ENCODE measurements around the gene IL16.

Gene IL16

DNA sequence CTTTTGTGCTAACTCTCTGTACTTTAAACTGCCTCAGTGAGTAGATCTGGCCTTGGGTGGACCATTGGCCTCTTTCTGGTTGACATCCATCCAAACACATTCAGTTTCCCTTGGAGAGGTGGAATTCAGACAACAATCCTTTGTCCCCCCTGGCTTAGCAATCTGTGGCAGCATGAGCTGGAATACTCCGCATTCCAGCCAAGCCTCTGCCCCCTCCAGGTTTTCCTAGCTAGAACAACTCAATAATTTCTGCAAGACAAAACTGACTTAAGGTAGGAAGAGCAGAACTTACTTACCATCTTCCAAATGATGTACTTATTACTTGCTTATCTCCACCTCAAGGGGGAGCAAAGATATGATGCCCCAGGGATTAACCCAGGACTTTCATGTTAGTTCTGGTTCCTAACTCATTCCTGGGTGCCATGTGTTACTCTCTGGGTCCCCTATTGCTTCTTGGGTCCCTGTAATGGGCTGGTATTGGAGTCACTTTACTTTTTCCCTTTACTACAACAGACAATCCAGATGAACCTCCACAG lies 21.8 kb upstream of the IL16 start:
- no peak for DNase-seq (ENCODE audit: low read depth in 2 of 2)

DNA sequence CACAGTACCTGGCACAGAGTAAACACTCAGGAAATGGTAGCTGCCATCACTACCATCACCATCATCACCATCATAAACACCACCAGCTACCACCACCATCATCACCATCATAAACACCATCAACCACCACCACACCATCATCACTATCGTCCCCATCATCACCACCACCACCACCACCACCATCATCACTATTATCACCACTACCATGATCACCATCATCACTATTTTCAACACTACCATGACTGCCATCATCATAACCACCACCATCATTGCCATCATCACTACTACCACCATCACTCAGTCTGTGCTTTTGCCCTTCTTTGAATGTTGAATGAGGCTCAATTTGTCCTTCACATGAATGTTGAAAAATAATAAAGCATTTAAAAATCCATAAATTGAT lies 21.2 kb upstream of the IL16 start:
- no peak for DNase-seq (ENCODE audit: low read depth in 2 of 2)

DNA sequence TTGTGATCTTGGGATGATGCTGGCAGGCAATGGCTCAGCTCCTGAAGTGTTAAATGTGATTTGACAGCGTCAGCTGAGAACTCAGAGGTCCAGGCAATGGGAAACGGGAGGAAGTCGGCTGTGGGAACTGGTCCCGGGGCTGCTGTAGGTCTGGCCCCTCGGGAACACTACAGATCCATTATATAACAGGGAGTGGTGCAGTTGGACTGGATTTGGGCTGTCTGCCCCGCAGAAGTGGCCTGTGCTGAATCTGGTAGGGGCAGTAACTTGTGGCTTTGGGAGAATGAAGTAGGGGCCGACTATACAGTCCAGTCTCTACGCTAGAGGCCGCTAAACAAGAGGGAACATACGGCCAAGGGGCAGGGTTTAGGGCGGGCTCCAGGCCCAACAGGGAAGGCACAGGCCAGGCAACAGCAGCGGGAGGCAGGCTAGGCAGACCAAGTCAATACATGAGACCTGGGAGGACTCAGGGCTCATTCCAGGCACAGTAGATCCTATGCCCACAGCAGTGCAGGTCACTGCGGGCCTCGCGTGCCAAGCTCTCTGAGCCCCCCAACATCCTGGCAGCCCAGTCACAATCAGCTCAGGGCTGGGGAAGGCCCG lies 20.3 kb upstream of the IL16 start:
- no peak for DNase-seq (ENCODE audit: low read depth in 2 of 2)

DNA sequence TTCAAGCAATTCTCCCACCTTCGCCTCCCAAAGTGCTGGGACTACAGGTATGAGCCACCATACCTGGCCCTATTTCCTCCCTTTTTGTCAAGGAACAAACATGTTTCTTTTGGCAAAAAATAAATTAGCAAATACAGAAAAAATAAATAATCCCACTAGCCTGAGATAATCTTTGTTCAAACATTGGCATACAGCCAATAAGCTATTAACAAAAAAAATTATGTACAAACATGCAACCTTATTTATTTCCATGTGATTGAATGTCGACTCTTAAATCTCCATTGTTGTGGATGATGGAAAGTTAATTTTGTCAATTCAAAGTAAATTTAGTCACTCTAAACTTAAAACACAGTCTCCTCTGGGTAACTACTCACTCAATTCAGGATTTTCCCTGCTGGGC lies 18.3 kb upstream of the IL16 start:
- DNase-seq (ENCODE audit: low read depth in 2 of 2), result no peak

DNA sequence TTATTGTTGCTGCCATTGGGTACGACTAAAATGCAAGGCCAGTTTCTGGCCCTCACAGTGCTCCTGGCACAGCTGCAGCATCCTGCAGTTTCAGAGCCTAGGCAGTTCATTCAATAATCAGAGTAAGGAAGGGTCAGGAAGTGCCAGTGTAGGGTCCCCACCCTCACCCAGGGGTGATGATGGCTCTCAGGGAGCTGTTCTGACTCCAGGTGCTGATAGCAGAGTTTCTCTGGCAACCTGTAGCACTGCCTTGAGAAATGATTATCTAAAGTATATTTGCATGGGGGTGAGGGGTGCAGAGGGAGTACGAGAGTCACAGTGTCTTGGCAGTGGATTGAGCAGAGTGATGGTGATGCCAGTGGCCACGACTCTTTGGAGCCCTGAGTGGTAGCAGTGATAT lies 15.5 kb upstream of the IL16 start:
- DNase-seq (ENCODE audit: low read depth in 2 of 2), result no peak

DNA sequence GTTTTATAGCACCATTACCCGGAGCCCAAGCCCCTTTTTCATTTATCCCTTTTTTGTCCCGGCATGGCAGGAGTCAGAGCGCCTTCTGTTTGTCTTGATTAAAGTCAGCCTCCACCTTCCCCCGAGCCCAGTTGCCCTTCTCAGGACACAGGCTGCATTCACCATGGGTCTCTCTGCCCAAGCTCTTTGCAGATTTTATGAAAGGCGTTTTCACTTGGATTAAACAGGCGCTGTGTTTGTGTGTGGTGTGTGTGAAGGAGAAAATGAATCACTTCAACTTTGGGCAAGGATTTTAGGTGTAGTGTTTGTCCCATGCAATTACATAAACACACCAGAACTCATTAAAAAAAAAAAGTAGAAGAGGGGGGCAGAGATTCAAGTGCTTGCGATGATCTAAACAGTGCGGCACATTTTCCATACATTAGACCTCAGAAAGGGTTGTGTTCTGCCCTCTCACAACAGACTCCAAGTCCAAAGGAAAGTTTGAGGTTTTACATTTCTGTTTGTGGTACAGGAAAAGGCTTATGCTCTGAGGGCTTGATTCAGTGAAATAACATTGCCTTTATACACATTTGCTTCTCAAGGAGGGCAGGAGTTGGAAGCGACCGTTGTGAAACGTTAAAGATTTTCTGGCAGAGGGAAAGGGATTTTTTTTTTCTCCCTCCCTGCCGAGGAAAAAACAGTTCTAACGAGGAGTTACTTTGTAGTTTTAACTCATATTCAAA lies 14.5 kb upstream of the IL16 start:
- no peak for DNase-seq (ENCODE audit: low read depth in 2 of 2)

DNA sequence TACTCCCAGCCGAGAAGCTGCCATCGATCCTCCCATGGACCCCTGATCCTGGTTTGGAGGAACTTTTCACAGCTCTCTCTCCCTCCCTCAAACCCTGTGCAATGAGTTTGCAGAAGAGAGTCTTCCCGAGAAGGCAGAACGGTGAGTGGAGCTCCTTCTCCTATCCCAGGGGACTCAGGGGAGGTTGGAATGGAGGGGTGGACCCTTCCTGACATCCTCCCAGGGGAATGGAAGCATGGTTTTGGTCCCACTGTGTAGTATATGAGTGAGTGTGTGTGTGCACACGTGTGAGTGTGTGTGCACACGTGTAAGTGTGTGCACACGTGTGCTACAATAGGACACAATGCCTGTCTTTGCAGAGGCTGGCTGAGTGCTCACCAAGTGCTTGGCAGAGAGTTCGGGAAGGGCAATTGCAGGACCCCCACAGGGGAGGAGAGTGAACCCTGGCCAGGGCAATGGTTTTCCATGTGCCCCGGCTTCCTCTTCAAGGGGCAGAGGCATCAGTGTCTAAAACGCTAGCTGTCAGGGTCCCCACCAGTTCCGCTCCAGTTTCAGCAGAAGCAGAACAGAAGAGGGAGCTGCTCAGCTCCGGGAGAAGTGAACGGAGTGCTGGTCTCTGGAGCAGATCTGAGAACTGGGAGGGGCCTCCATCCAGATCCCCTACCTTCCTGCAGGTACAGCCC lies 13.8 kb upstream of the IL16 start:
- no peak for DNase-seq (ENCODE audit: low read depth in 2 of 2)

DNA sequence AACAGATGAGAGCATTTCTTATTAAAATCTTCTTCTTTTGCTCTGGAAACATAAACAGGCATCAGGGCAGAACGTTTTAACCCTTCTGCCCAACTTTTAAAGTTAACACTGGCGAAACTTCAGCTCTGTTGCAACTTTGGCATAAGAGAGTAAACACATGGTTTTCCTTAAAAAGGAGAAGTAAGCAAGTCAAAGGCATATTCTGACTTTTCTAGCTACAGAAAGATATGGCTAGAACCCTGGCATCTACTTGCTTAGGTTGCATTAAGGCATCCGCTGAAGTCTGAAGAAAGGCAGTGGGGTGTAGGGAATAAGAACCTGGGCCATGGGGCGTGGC lies 13.3 kb upstream of the IL16 start:
- no peak for DNase-seq (ENCODE audit: low read depth in 2 of 2)

DNA sequence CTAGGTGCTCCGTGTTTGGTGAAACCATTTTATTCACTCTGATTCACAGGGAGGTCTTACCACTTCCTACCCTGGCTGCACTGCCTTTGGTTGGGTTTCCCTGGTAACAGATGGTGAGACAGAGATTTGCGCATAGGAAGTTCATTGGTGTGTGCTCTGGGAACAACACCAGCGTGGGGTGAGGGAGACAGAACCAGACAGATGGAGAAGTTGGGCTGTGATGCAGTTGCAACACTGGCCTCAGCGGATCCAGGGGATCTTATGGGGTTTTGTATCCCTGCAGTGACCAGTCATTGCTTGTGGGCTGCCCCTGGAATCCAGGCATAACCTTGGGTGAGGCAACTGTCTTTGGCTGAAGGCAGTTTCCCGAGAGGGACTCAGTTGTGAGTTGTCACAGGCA lies 12.5 kb upstream of the IL16 start:
- no peak for DNase-seq (ENCODE audit: low read depth in 2 of 2)

DNA sequence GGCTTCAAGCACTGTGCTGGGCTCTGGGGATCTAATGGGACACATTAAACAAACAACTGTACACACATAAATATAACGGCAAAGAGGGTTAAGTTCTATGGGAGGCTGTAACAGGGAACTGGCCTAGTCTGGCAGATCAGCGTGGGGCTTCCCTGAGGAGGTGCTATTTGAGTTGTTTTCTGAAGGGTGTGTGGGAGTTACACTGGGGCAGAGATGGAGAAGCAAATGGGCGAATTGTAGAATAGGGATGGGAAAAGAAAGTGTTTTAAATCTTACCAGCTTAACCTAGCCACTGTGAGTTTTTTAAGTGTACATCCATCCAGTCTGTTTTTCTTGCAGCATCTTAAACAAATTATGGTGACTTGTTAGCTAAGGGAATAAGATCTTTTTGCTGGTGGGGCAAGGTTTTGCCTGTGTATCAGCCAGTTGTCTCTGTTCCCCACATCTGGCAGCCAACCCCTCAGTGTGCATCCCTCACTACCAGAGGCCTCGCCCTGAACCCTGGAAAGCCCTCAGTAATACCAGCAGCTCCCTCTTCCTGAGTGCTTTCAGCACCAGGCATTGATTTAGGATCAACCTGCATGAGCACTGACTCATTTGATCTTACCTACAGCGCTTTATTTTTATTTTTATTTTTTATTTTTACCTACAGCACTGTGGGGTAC lies 10.9 kb upstream of the IL16 start:
- DNase-seq (ENCODE audit: low read depth in 2 of 2), result no peak

DNA sequence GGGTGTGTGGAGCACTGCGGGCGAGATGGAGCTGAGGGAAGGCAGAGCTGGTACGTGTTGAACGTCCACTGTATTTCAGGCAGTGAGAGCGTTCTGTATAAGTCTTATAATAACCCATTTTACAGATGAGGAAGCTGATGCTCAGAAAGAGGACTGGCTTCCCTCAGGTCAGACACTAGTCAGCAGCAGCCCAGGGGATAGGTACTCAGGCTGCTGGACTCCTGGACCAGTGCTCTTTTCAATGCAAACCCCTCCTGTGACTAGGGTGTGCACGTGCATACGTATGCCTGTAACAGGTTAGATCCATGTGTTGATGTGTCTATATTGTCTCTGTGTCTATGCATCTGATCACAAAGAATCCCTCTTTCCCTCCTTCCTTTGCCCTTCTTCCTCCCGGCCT lies 8.3 kb upstream of the IL16 start:
- DNase-seq (ENCODE audit: low read depth in 2 of 2), result no peak

DNA sequence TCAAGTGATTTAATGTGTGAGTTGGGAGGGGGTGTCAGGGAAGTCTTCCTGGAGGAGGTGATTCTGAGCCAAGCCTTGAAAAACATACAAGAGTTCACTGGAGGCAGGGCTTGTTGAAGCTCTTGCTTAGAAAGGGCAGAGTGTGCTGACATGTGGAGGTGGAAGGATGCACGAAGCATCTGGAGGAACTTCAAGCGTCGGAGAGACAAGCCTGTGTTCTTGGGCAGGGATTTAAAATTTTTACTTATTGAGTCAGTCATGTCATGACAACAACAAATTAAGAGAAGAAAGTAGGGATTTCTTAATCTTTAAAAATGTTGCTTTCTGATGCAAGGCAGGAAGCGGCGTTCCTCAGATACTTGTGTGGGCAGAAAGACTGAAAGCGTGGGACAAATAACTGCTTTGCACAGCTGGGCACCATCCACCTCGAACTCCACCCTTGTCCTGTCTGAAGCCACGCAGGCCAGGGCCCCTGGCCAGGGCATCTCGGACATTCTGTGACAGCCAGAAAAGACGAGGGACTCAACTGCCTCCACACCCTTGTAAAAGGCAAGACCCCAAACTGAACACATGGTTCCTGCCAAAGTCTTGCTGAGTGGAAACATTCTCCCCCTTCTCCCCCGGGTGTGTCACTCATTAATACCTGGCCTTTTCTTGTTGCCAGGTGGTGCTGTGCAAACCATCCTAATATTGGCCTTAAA lies 6.9 kb upstream of the IL16 start:
- DNase-seq (ENCODE audit: low read depth in 2 of 2), result no peak

DNA sequence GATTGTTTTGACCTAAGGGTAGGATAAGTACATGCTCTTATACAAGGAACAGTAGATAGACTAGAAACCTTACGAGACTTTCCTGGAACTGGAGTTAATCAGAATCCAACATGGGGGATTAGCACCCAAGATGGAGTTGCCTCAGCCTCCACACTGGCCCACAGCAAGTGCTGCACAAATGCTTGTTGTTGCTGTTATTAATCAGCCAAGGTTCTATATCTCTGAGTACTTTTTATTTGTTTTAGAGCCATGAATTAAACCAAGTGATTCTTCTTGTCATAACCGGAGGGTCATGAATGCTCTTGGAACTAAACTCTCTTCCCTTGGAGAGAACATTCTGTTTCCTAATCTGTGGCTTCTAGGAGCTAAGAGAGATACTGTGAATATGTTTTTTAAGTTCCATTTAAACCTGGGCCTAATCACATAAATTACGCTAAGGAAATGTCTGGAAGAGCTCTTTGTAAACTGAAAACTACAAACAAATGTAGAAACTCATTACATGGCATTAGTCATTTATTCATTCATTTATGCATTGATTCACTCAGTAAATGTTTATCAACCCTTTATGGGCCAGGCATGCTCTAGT lies 5.7 kb upstream of the IL16 start:
- no peak for DNase-seq (ENCODE audit: low read depth in 2 of 2)

DNA sequence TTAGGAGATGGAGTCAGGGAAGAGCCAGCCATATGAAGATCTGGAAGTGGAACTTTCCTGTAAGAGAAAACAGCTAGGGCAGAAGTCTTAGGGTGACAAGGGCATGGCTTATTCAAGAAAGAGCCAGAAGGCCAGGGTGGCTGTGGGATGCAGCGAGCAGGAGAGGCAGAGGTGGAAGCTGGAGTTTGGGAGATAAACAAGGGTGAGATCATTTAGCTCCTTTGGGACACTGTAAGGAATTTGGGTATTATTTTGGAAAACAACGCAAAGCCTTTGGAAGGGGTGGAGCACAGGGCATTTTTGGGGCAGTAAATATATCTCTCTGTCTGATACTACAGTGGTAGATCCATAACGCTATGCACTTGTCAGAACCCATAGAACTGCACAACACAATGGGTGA lies 5.0 kb upstream of the IL16 start:
- DNase-seq (ENCODE audit: low read depth in 2 of 2), result no peak

DNA sequence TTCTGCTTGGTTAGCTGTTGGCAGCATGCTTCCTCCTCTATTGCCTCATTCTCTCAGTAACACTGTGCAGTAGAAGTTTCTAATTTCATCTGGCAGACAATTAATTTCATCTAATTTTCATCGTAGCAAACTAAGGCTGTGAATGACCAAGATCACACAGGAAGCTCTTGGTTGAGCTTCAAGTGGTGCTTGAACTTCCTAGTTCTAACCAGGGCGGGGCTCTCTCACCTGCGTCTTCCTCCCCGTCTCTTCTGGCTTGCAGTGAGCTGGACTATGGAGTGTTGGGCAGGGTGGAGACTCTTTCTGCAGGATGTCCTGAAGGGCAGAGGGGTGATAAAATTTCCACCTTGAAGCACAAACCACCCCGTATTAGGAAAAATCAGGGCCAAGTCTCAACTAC lies 2.0 kb upstream of the IL16 start:
- DNase-seq (ENCODE audit: low read depth in 2 of 2), result no peak

DNA sequence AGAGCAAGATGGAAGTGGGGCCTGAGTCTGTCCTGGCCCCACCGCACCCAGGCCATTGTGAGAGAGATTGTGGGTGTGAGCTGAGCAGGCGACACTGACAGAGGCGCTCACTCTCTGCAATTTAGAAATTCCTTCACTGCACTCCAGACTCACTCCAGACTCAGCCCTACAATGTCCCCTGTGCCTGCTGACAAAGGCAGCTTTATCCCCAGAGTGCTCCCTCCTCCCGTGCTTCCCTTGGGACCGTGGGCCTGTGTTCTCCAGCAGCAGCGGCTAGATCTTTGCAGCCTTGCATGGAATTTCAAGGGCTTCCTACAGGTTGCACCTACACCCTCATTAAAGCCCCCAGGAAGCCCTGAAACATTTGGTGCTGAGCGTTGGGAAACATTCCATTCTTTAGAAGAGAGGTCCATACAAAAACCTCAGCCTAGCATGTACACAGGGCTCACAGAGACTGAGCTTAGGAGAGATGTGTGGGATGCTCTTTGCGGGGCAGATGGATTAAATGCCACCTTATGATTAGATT lies 1.3 kb upstream of the IL16 start:
- DNase-seq (ENCODE audit: low read depth in 2 of 2), result no peak

DNA sequence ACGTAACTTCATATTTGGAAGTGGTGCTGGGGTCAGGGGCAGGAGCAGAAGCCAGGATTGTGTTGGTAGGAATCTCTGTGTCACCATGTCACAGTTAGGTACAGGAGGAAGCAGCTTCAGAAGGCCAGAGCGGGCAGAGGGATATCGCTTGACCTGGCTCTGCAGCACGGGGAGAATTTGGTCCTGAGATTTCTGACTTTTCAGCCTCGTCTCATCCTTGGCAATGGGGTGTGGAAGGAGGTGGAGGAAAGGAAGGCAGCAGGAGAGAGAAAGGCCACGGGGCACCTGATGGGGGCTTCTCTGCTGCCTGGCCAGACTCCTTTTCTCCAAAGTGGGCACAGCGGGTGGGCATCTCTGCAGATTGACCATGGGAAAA lies 564 bp downstream of the IL16 start:
- DNase-seq (ENCODE audit: low read depth in 2 of 2), result no peak

DNA sequence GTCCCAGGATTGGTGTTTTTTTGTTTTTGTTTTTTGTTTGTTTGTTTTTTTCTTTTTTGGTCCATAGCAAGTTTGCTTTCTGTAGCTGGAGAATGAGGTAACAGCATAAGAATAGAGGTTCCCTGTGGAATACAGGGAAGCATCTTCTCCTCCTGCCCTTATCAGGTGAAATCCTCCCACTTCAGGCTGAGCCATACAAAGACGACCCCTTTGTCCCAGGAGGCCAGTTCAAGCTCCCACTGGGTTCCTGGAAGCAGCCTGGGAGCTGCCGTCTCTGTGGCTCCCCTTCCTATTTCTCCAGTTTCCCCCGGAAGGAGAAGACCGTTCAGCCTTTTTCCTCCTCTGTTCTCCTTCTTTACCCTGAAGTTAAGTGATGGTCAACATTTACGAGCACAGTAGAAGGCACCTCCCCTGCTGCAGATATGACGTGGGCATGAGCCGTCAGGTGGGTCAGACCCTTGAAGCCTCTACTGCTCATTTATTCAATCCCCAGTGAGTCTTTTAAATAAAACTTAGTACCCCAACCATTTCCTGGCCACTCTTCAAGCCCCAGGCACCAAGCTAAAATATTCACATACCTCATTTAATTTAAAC lies 1.1 kb downstream of the IL16 start:
- DNase-seq (ENCODE audit: low read depth in 2 of 2), result no peak

DNA sequence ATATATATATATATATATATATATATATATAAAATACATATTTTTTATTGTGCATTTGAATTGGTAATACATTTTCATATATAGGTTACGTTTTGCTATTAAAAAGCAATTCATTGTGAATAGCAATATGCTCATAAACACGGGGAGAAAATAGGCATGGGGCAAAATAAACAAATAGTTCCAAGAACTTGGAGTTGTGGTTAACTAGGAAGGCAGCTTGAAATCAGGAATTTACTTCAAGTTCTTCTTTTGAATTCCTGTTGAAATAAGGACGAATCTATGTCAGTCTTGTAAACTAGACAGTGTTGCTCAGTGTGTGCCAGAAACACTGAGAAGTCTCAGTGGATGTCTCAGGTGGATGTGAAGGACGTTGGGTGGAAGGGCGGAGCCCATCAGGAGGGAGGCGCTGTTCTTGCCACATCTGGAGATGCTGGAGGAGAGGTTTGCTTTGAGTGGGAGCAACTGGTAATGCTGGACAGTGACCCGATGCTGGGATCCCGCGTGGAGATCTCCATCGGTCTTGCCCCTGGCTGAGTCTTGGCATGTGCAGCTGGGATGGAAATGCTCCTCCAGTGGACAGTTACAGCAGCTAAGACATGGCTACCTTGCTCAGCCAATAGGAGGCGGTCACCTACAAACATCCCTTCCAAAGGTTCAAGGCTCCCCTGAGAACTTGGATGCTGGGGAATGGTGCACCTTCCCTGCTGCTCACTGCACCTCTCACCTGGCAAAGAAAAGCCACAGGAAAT lies 2.5 kb downstream of the IL16 start:
- DNase-seq (ENCODE audit: low read depth in 2 of 2), result no peak

DNA sequence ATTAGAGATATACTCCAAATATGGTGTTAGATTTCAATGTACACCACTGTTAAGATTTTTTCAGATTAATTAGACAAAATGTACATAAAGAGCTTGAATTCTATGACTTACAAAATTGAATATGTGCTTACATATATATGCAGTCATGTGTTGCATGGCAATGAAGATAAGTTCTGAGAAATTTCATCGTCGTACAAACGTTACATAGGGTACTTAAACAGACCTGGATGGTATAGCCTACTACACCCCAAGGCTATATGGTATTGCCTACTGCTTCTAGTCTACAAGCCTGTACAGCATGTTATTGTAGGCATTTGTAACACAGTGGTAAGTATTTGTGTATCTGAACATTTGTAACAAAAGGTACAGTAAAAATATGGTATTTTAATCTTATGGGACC lies 9.3 kb downstream of the IL16 start:
- DNase-seq (ENCODE audit: low read depth in 2 of 2), result no peak

Measured in stimulated activated CD8-positive, alpha-beta memory T cell treated with anti-CD3 and anti-CD28 coated beads, Interleukin-2, amount 100 ng/mL, for 1 hour (primary cell).